ENCODE results near the gene BBS5. TPM values are rescaled to one million over a fixed set of nuclear protein-coding genes. Genes with fewer than 3 reads are reported as not detected.

Gene BBS5
- total and polyA plus RNA-seq, 2 experiments from 2014 or later: 4.5 to 8.0 TPM

DNA sequence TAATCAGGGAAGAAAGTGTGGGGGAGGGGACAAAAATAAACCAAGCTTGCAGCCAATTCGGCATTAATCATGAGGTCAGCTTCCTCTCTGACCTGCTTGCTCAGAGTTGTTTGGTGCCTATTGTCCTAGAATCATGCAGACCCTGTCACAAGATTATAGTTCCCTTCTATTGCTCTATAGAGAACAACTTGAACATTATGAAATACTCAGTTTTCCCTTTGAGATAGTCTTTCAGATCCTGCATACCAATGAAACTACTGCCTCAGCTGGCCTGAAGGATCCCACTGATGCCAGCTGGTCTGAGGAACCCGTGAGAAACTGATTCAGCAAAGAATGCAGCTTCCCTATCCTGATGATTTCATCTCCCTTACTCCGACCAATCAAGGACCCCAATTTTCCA lies 955 bp upstream of the BBS5 start:
- H3K9me3 ChIP-seq (ENCODE audit: low read depth): no peaks in the 10 kb centered on the region
- peaks cover 7% of the 10 kb centered on the region; the same call in 1 of the 2 replicates for H3F3A ChIP-seq (ENCODE audit: insufficient read depth)
- H3K4me3 ChIP-seq: no peak overlapping the region
- peak overlapping the region; percentile 85; the same call in 1 of the 2 replicates for H3K9ac ChIP-seq
- H4K20me1 ChIP-seq (ENCODE audit: insufficient read depth): no peaks in the 10 kb centered on the region
- WGBS, 2 experiments (ENCODE audit: low coverage in 1 of 2, low lambda C conversion rate in 2 of 2, missing lambda C conversion rate in 2 of 2): 32 to 33% methylated on average over 3 of the region's 3 CpGs
- DNase-seq: peak; percentile 63
- no peaks in the 10 kb centered on the region for H3K9me2 ChIP-seq (ENCODE audit: insufficient read depth)
- H2AFZ ChIP-seq: peak overlapping the region; percentile 98
- H3K4me2 ChIP-seq (ENCODE audit: unreplicated experiment): no peak overlapping the region
- no peaks in the 10 kb centered on the region for H3K27me3 ChIP-seq (replicated peaks; ENCODE audit: insufficient read depth)
- in situ Hi-C loops (cut with MboI): no loop called here
- TF ChIP-seq EZH2phosphoT487 (IDR thresholded peaks at IDR 0.05; ENCODE audit: insufficient read depth, low read depth) (no peak), EZH2 (IDR thresholded peaks at IDR 0.05; ENCODE audit: insufficient read depth, poor library complexity, severe bottlenecking) (no peak)
- no peaks in the 10 kb centered on the region for H3K36me3 ChIP-seq (ENCODE audit: low read depth)
- no peaks in the 10 kb centered on the region for H3K79me2 ChIP-seq (ENCODE audit: insufficient read depth)
- peaks cover 13% of the 10 kb centered on the region for H3K4me1 ChIP-seq (ENCODE audit: insufficient read depth)
- H3K27ac ChIP-seq: peak overlapping the region; percentile 75

- Histone ChIP-seq H3K4me2 (ENCODE audit: unreplicated experiment) (peak overlapping the region; percentile 89), H3K27me3 (replicated peaks; ENCODE audit: insufficient read depth) (no peaks in the 10 kb centered on the region), H3K9ac (peak overlapping the region; percentile 85), H4K20me1 (ENCODE audit: insufficient read depth) (no peaks in the 10 kb centered on the region), H3K4me1 (ENCODE audit: insufficient read depth) (peaks cover 13% of the 10 kb centered on the region), H3F3A (ENCODE audit: insufficient read depth) (peaks cover 7% of the 10 kb centered on the region; the same call in 1 of the 2 replicates), H3K4me3 (peak overlapping the region; percentile 90), H3K9me2 (ENCODE audit: insufficient read depth) (no peaks in the 10 kb centered on the region), H3K36me3 (ENCODE audit: low read depth) (no peaks in the 10 kb centered on the region), H2AFZ (peak overlapping the region; percentile 98), H3K9me3 (ENCODE audit: low read depth) (no peaks in the 10 kb centered on the region), H3K79me2 (ENCODE audit: insufficient read depth) (no peaks in the 10 kb centered on the region), H3K27ac (peak overlapping the region; percentile 75)
- TF ChIP-seq EZH2 (IDR thresholded peaks at IDR 0.05; ENCODE audit: insufficient read depth, poor library complexity, severe bottlenecking) (no peak), EZH2phosphoT487 (IDR thresholded peaks at IDR 0.05; ENCODE audit: insufficient read depth, low read depth) (no peak)
- 55 to 57% methylated on average over 14 of the region's 14 CpGs for WGBS, 2 experiments (ENCODE audit: low coverage in 1 of 2, low lambda C conversion rate in 2 of 2, missing lambda C conversion rate in 2 of 2)
- in situ Hi-C loops (cut with MboI): no loop called here
- no peak for DNase-seq
Observed at GRCh38 chr2:169478745-169479256, 493 bp upstream of the BBS5 start.

DNA sequence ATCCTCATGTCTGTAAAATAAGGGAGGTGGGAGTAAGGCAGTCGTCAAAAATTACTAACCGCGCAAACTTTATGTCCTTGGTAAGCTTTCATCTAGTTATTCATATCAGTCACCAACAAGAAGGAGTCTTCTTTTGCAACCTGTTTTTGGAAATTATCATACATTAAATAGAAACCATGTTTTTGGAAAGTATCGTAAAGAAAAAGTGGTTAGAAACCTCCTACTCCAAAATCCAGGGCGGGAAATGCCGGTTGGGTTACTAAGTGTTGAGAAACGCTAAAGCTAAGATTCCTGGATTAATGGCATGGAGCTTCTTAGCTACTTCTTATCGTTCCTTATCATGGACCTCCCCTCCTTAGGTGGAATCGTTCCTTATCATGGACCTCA lies 778 bp downstream of the BBS5 start:
- Histone ChIP-seq H3K27ac (peak overlapping the region; percentile 75), H4K20me1 (ENCODE audit: insufficient read depth) (no peaks in the 10 kb centered on the region), H3K36me3 (ENCODE audit: low read depth) (peaks cover 4% of the 10 kb centered on the region; the same call in 1 of the 2 replicates), H3K4me1 (ENCODE audit: insufficient read depth) (peaks cover 13% of the 10 kb centered on the region), H3K9ac (peak overlapping the region; percentile 85), H2AFZ (peak overlapping the region; percentile 98), H3K9me3 (ENCODE audit: low read depth) (no peaks in the 10 kb centered on the region), H3K9me2 (ENCODE audit: insufficient read depth) (no peaks in the 10 kb centered on the region), H3K4me2 (ENCODE audit: unreplicated experiment) (peak overlapping the region; percentile 89), H3K4me3 (peak overlapping the region; percentile 90), H3K79me2 (ENCODE audit: insufficient read depth) (no peaks in the 10 kb centered on the region), H3F3A (ENCODE audit: insufficient read depth) (peaks cover 7% of the 10 kb centered on the region; the same call in 1 of the 2 replicates), H3K27me3 (replicated peaks; ENCODE audit: insufficient read depth) (no peaks in the 10 kb centered on the region)
- WGBS, 2 experiments (ENCODE audit: low coverage in 1 of 2, low lambda C conversion rate in 2 of 2, missing lambda C conversion rate in 2 of 2): 8 to 13% methylated on average over 9 of the region's 9 CpGs
- DNase-seq: peak; percentile 61
- in situ Hi-C loops (cut with MboI): no loop called here
- TF ChIP-seq EZH2 (IDR thresholded peaks at IDR 0.05; ENCODE audit: insufficient read depth, poor library complexity, severe bottlenecking): no peak
- TF ChIP-seq EZH2phosphoT487 (IDR thresholded peaks at IDR 0.05; ENCODE audit: insufficient read depth, low read depth): no peak

DNA sequence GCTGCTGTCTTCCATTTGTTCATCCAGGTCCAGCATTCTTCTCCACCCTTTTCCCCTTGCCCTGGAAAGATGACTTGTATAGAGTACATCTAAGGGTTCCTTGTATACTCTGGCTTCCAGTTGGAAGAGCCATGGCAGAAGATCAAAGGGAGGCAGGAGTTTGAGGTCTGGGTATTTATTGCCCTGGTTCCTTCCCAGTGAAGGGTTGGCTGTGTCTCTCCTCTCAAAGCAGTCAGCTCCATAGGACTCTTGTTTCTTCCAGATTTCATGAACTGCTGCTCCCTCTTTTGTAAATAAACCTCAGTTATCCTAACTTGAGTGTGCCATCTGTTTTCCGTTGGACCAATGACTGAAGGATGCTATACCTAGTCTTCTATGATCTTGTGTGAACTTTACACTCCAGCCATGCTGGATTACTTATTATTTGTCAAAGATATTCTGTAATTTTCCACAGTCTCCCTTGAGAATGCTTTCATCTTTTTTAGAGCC lies 6.4 kb downstream of the BBS5 start:
- Histone ChIP-seq H3K27ac (no peak overlapping the region), H3K4me3 (no peak overlapping the region), H4K20me1 (ENCODE audit: insufficient read depth) (no peaks in the 10 kb centered on the region), H3K4me1 (ENCODE audit: insufficient read depth) (no peaks in the 10 kb centered on the region), H2AFZ (no peak overlapping the region), H3K27me3 (replicated peaks; ENCODE audit: insufficient read depth) (no peaks in the 10 kb centered on the region), H3K4me2 (ENCODE audit: unreplicated experiment) (no peak overlapping the region), H3K79me2 (ENCODE audit: insufficient read depth) (no peaks in the 10 kb centered on the region), H3K9me3 (ENCODE audit: low read depth) (no peaks in the 10 kb centered on the region), H3K9ac (no peak overlapping the region), H3K9me2 (ENCODE audit: insufficient read depth) (no peaks in the 10 kb centered on the region), H3F3A (ENCODE audit: insufficient read depth) (no peaks in the 10 kb centered on the region), H3K36me3 (ENCODE audit: low read depth) (peaks cover 13% of the 10 kb centered on the region)
- in situ Hi-C loops (cut with MboI): no loop called here
- 97 to 100% methylated on average over 1 of the region's 1 CpG for WGBS, 2 experiments (ENCODE audit: low coverage in 1 of 2, low lambda C conversion rate in 2 of 2, missing lambda C conversion rate in 2 of 2)
- DNase-seq: no peak
- no peak for TF ChIP-seq EZH2phosphoT487 (IDR thresholded peaks at IDR 0.05; ENCODE audit: insufficient read depth, low read depth)
- no peak for TF ChIP-seq EZH2 (IDR thresholded peaks at IDR 0.05; ENCODE audit: insufficient read depth, poor library complexity, severe bottlenecking)

Data from GM23248 (cell line).